ENCODE data around the gene NPNT. TPM values are rescaled to one million over a fixed set of nuclear protein-coding genes. Genes with fewer than 3 reads are reported as not detected.

NPNT gene
- total RNA-seq, 2 donors from 2014 or later: 0.88 to 1.6 TPM

- 75% methylated on average over 1 of the region's 1 CpG; no CpG with 5 or more reads in 1 of the 2 experiments for WGBS, 2 experiments (ENCODE audit: insufficient coverage in 1 of 2, insufficient read length in 1 of 2)
- Mint-ChIP-seq H3K27me3 (ENCODE audit: insufficient read depth) (no peaks in the 10 kb centered on the region), H3K36me3 (ENCODE audit: low read depth) (no peaks in the 10 kb centered on the region), H3K4me3 (no peak overlapping the region), H3K9me3 (no peaks in the 10 kb centered on the region), H3K4me1 (no peaks in the 10 kb centered on the region), H3K27ac (no peak overlapping the region)
- no peak for TF ChIP-seq CTCF (conservative IDR thresholded peaks at IDR 0.05)
- H3K9ac ChIP-seq (ENCODE audit: extremely low read depth, low read length, poor library complexity, severe bottlenecking): no peak overlapping the region
- H3K9me3 ChIP-seq (ENCODE audit: control insufficient read depth, low read length): no peaks in the 10 kb centered on the region
- H3K27ac ChIP-seq (ENCODE audit: low read depth, low read length): no peak overlapping the region
- H3K4me3 ChIP-seq (ENCODE audit: low read length): no peak overlapping the region
- no peaks in the 10 kb centered on the region for H3K36me3 ChIP-seq (ENCODE audit: control insufficient read depth, insufficient read depth, low read length)
- no peak for DNase-seq
- no peaks in the 10 kb centered on the region for H3K27me3 ChIP-seq (ENCODE audit: control insufficient read depth, insufficient read depth, low read length, poor library complexity, severe bottlenecking)
- H3K4me1 ChIP-seq (ENCODE audit: control insufficient read depth, insufficient read depth, low read length): no peaks in the 10 kb centered on the region
Measured at GRCh38 chr4:105937759-105938158, 42.5 kb downstream of the NPNT start.

- no peak overlapping the region for H3K9ac ChIP-seq (ENCODE audit: extremely low read depth, low read length, poor library complexity, severe bottlenecking)
- no peak overlapping the region for H3K27ac ChIP-seq (ENCODE audit: low read depth, low read length)
- no peak overlapping the region for H3K27ac Mint-ChIP-seq
- no peaks in the 10 kb centered on the region for H3K27me3 ChIP-seq (ENCODE audit: control insufficient read depth, insufficient read depth, low read length, poor library complexity, severe bottlenecking)
- no peak for TF ChIP-seq CTCF (conservative IDR thresholded peaks at IDR 0.05)
- H3K36me3 ChIP-seq (ENCODE audit: control insufficient read depth, insufficient read depth, low read length): no peaks in the 10 kb centered on the region
- H3K4me1 ChIP-seq (ENCODE audit: control insufficient read depth, insufficient read depth, low read length): no peaks in the 10 kb centered on the region
- H3K4me1 Mint-ChIP-seq: no peaks in the 10 kb centered on the region
- H3K4me3 ChIP-seq (ENCODE audit: low read length): no peak overlapping the region
- no peak for DNase-seq
- H3K9me3 ChIP-seq (ENCODE audit: control insufficient read depth, low read length): peaks cover 14% of the 10 kb centered on the region
- H3K36me3 Mint-ChIP-seq (ENCODE audit: low read depth): no peaks in the 10 kb centered on the region
- no peak overlapping the region for H3K4me3 Mint-ChIP-seq
- no peaks in the 10 kb centered on the region for H3K27me3 Mint-ChIP-seq (ENCODE audit: insufficient read depth)
- peaks cover 8% of the 10 kb centered on the region for H3K9me3 Mint-ChIP-seq
- 92 to 97% methylated on average over 3 of the region's 3 CpGs for WGBS, 2 experiments (ENCODE audit: insufficient coverage in 1 of 2, insufficient read length in 1 of 2)
Measured at GRCh38 chr4:105943234-105943633, 48.0 kb downstream of the NPNT start.

- H3K4me3 ChIP-seq (ENCODE audit: low read length): no peak overlapping the region
- Mint-ChIP-seq H3K9me3 (peaks cover 8% of the 10 kb centered on the region), H3K4me3 (no peak overlapping the region), H3K27ac (no peak overlapping the region), H3K4me1 (no peaks in the 10 kb centered on the region), H3K27me3 (ENCODE audit: insufficient read depth) (no peaks in the 10 kb centered on the region), H3K36me3 (ENCODE audit: low read depth) (no peaks in the 10 kb centered on the region)
- H3K9me3 ChIP-seq (ENCODE audit: control insufficient read depth, low read length): peaks cover 14% of the 10 kb centered on the region
- WGBS, 2 experiments (ENCODE audit: insufficient coverage in 1 of 2, insufficient read length in 1 of 2): 90% methylated on average over 1 of the region's 1 CpG; no CpG with 5 or more reads in 1 of the 2 experiments
- no peaks in the 10 kb centered on the region for H3K27me3 ChIP-seq (ENCODE audit: control insufficient read depth, insufficient read depth, low read length, poor library complexity, severe bottlenecking)
- TF ChIP-seq CTCF (conservative IDR thresholded peaks at IDR 0.05): no peak
- H3K36me3 ChIP-seq (ENCODE audit: control insufficient read depth, insufficient read depth, low read length): no peaks in the 10 kb centered on the region
- DNase-seq: no peak
- H3K4me1 ChIP-seq (ENCODE audit: control insufficient read depth, insufficient read depth, low read length): no peaks in the 10 kb centered on the region
- H3K27ac ChIP-seq (ENCODE audit: low read depth, low read length): no peak overlapping the region
- H3K9ac ChIP-seq (ENCODE audit: extremely low read depth, low read length, poor library complexity, severe bottlenecking): no peak overlapping the region
Measured at GRCh38 chr4:105944540-105944939, 49.3 kb downstream of the NPNT start.

Measured in endodermal cell (in vitro differentiated cells).